ENCODE data around the gene NAV2.

The NAV2 gene

GRCh38 chr11:20050551-20051333, 338.1 kb downstream of the NAV2 start:
- DNase-seq, result no peak

- no peak for DNase-seq
Observed at GRCh38 chr11:20051469-20052399, 339.1 kb downstream of the NAV2 start.

GRCh38 chr11:20053572-20053971, 340.9 kb downstream of the NAV2 start:
- DNase-seq, result no peak

- DNase-seq, result no peak
Observed at GRCh38 chr11:20054584-20054983, 341.9 kb downstream of the NAV2 start.

GRCh38 chr11:20055312-20055711, 342.7 kb downstream of the NAV2 start:
- DNase-seq, result no peak

- no peak for DNase-seq
Observed at GRCh38 chr11:20056109-20056949, 343.7 kb downstream of the NAV2 start.

- no peak for DNase-seq
Observed at GRCh38 chr11:20056950-20057943, 344.6 kb downstream of the NAV2 start.

- DNase-seq, result no peak
Observed at GRCh38 chr11:20058749-20059458, 346.3 kb downstream of the NAV2 start.

- DNase-seq, result no peak
Observed at GRCh38 chr11:20059587-20060021, 347.0 kb downstream of the NAV2 start.

- no peak for DNase-seq
Observed at GRCh38 chr11:20060181-20060580, 347.5 kb downstream of the NAV2 start.

- DNase-seq, result no peak
Observed at GRCh38 chr11:20060647-20061205, 348.1 kb downstream of the NAV2 start.

- DNase-seq, result no peak
Observed at GRCh38 chr11:20061776-20062175, 349.1 kb downstream of the NAV2 start.

GRCh38 chr11:20064961-20065405, 352.3 kb downstream of the NAV2 start:
- DNase-seq, result no peak

GRCh38 chr11:20065406-20065805, 352.8 kb downstream of the NAV2 start:
- no peak for DNase-seq

GRCh38 chr11:20066013-20066782, 353.6 kb downstream of the NAV2 start:
- DNase-seq, result no peak

- no peak for DNase-seq
Observed at GRCh38 chr11:20066783-20067156, 354.1 kb downstream of the NAV2 start.

- DNase-seq, result no peak
Observed at GRCh38 chr11:20067665-20068064, 355.0 kb downstream of the NAV2 start.

- DNase-seq, result no peak
Observed at GRCh38 chr11:20068691-20069090, 356.1 kb downstream of the NAV2 start.

- DNase-seq, result no peak
Observed at GRCh38 chr11:20070459-20070858, 357.8 kb downstream of the NAV2 start.

- DNase-seq, result no peak
Observed at GRCh38 chr11:20075627-20076026, 363.0 kb downstream of the NAV2 start.
